SK-N-SH treated with all-trans-retinoic acid at 6 μM for 48 hours (cell line): Measurements from ENCODE around the gene MAFF.

Experiments used
- RARB ChIP-seq: fragments of 250-450 bp; sonication (Bioruptor Pico); IDR thresholded peaks from 2 replicates; pipeline ENCODE4 v1.8.0; 2021; ENCODE audit warnings: mild to moderate bottlenecking, moderate library complexity
- TSHZ2 ChIP-seq: fragments of 250-450 bp; sonication (Bioruptor Pico); IDR thresholded peaks from 2 replicates; pipeline ENCODE4 v1.5.0; 2020; ENCODE audit warnings: mild to moderate bottlenecking, moderate library complexity

GRCh38 chr22:38201371-38201710, 453 bp upstream of the MAFF start:
- TF ChIP-seq RARB, result no peak
- TF ChIP-seq TSHZ2 (CRISPR knock-in tag), result no peak
